HG03060 (cell line): ENCODE results near the gene MAPK8IP2.
"Not testable (repeated sequence)": the region's sequence is repeated elsewhere in the genome, so short reads cannot be mapped to it uniquely, and the experiment has no call there.

ENCODE experiments used
- ATAC-seq: cut with Tn5 transposase; IDR thresholded peaks from one replicate; pipeline ENCODE4 v1.9.1; 2021; ENCODE audit warnings: low read depth, moderate number of reproducible peaks; ENCODE audit not compliant: unreplicated experiment

The MAPK8IP2 gene

GRCh38 chr22:50595189-50595588 is 5.4 kb upstream of the MAPK8IP2 start:
- ATAC-seq: no peak

DNA sequence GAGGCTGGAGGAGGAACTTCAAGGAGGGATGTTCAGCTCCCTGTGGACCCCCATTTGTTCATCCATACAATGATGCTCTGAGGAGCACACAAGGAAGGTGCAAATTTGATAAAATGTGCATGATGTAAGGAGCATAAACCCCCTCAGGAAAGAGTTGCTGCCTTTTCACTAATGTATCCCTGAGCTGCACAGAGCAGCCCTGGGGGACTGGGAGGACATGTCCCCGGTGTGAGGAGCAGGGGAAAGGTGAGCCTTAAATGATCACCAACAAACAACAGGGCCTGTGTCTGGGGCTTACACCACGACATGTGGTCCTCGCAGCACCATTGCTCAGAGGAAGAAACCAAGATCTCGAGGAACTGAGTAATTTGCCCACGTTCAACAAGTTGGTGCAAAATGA is 3.5 kb upstream of the MAPK8IP2 start:
- ATAC-seq: no peak

DNA sequence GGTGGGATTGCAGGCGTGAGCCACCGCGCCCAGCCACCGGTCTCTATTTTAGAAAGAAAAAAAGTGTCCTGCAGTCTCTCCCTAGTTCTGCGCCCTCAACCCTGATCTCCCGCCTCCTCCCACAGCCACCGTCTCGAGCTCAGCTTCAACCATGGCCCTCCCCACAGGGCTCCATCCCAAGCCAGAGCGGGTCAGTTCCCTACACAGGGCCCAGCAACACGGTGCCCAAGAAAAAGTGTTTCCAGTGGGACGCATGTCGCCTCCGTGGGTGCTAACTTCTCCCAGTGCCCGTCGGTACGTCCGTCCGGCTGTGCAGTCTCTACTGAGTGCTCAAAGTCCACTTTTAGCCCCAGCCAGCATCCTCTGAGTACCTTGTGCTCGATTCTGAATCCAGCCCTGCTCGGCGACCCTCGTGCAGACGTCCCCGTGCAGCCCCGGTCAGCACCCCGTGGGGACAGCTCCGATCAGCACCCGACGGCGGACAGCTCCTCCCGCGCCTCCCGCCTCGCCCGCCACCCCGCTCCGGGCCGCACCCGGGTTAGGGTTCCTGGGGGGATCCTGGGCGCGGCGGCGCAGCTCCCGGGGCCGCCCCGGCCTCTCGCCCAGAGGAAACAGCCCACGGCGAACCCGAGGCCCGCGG is 657 bp upstream of the MAPK8IP2 start:
- no peak for ATAC-seq

DNA sequence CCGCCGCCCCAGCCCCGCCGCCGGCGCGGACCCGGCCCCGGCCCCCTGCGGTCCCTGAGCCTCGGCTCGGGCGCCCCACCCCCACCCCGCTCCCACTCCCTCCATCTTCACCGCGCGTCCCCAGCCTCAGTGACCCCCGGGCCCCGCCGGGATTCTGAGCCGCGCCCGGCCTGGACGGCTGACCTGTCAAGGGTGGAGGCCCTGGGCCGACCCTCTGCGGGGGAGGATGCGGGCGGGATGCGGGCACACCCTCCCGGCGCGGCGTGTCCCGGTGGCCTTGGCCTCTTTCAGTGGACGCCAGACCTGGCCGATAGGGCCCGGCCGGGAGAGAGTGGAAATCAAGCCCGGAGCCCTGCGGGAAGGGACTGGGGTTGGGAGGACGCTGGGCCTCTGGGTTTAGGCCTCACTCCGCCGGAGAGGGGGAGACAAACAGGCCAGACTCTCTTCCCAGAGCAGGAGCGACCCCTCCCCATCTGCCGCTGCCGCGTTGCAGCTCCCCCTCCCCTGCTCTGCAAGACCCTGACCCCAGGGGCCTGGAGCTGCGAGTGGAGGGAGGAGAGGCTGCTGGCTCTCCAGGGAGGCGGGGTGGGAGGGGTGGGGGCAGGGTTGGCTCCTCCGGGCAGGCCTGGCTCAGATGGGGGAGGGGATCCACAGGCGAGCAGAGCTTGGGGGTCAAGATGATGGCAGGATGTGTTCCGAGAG is 525 bp downstream of the MAPK8IP2 start:
- ATAC-seq: no peak

DNA sequence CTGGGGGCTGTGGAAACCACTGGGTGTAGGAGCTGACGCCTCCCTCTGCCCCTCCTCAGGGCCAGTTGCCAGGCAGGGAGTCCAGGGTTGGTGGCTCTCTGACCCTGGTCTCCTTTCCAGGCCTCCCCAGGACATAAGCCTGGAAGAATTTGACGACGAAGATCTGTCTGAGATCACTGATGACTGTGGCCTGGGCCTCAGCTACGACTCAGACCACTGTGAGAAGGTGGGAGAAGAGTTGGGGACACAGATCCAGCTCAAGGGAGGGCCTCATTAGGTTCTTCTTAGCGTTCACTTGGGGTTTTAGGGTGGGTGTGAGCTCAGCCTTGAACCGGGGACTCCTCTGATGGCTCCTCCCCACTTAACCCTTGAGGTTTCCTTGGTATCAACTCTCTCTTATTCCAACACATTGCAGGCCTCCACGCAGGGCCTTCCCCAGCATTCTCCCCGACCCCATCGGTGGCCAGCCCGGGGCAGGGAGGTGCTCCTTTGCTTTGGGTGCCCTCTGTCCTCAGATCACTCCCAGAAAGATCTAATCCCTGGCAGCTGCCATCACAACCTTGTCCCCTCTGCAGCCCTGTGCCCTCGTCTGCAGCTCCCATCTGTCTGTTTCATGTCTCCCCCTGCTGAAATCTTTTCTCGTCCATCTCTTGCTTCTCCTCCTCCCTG is 1.2 kb downstream of the MAPK8IP2 start:
- ATAC-seq: no peak

- no peak for ATAC-seq
These were observed 1.7 kb downstream of the MAPK8IP2 start for GRCh38 chr22:50602338-50602700.

- no peak for ATAC-seq
These were observed 3.1 kb downstream of the MAPK8IP2 start for GRCh38 chr22:50603511-50604255.

DNA sequence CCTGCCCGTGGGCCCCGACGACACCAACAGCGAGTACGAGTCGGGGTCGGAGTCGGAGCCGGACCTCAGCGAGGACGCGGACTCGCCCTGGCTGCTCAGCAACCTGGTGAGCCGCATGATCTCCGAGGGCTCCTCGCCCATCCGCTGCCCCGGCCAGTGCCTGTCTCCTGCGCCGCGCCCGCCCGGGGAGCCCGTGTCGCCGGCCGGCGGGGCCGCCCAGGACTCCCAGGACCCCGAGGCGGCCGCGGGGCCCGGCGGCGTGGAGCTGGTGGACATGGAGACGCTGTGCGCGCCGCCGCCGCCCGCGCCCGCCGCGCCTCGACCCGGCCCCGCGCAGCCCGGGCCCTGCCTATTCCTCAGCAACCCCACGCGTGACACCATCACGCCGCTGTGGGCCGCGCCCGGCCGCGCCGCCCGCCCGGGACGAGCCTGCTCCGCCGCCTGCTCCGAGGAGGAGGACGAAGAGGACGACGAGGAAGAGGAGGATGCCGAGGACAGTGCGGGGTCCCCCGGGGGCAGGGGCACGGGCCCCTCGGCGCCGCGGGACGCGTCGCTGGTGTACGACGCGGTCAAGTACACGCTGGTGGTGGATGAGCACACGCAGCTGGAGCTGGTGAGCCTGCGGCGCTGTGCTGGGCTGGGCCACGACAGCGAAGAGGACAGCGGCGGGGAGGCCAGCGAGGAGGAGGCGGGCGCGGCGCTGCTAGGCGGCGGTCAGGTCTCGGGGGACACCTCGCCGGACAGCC is 3.8 kb downstream of the MAPK8IP2 start:
- ATAC-seq: no peak

DNA sequence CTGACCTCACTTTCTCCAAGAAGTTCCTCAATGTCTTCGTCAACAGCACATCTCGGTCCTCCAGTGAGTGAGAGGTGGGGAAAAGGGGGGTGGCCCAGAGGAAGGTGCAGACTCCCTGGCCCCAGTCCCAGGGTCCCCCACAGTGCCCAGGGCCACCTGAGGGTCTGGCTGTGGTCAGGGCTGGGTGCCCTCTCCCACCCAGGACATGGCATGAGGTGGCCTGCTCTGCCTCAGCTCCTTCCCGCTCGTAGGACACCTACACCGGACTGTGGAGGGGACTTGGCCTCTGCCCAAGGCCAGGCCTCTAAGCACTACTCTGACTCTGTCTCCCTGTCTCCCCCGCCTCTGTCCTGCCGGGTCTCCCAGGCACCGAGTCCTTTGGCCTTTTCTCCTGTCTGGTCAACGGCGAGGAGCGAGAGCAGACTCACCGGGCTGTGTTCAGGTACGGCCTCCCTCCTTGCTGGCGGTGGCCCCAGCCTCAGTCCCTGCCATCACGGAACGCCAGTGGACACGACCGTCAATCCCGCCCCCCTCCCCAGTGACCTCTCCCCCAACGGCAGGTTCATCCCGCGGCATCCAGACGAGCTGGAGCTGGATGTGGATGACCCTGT is 4.5 kb downstream of the MAPK8IP2 start:
- no peak for ATAC-seq

- no peak for ATAC-seq
These were observed 5.1 kb downstream of the MAPK8IP2 start for GRCh38 chr22:50605613-50606074.

- ATAC-seq: no peak
These were observed 5.8 kb downstream of the MAPK8IP2 start for GRCh38 chr22:50606165-50606945.

DNA sequence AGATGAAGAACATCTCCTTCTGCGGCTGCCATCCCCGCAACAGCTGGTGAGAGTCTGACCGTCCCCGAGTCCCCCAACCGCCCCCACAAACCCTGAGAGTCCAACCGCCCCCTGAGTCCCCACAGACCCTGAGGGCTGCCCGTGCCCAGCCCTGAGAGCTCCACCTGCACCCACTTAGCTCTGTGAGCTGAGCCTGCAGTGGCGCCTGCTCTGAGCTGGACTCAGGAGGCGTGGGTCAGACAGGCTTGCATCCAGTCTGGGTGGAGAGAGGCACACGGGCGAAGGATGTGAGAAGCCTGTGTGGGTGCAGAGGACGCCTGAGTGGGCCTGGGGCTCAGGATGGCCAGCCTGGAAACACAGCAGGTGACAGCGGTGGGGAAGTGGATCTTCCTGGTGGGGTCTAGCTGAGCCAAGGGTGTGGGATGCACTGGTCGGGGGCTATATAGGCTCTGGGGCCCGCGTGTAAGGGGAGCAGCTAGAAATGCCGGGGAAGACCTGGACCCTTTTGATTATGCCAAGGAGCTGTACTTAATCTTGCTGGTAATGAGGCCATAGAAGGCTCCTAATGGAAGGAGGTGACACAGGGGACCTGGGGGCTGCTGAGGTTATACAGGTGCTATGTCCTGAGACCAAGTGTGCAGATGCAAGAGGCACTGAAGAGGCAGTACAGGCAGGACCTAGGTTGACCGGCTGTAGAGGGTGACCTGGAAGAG is 6.5 kb downstream of the MAPK8IP2 start:
- ATAC-seq: no peak

- ATAC-seq: no peak
These were observed 7.0 kb downstream of the MAPK8IP2 start for GRCh38 chr22:50607659-50608020.

GRCh38 chr22:50608058-50608840 is 7.7 kb downstream of the MAPK8IP2 start:
- not testable (repeated sequence) for ATAC-seq

DNA sequence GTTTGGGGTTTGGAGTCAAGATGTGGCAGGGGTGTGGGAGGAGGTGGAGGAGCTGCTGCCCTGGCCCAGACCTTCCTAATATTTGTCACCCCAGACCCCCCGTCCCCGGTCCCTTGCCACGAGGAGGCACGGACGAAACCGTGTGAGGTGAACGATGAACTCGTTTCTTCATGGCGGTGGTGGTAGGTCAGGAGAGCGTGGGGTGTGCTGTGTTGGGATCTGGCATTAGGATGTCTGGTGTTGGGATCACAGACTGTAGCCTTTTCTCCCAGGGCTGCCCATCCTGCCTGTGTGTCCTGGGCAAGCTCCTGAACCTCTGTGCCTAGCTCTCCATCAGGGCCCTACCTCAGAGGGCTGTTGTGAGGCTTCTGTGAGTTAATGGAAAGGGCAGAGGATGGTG is 8.4 kb downstream of the MAPK8IP2 start:
- no peak for ATAC-seq

GRCh38 chr22:50609599-50609998 is 9.0 kb downstream of the MAPK8IP2 start:
- no peak for ATAC-seq

- no peak for ATAC-seq
These were observed 9.5 kb downstream of the MAPK8IP2 start for GRCh38 chr22:50610041-50610451.

- ATAC-seq: no peak
These were observed 10.0 kb downstream of the MAPK8IP2 start for GRCh38 chr22:50610581-50610980.
